GM21367 (cell line): ENCODE results near the gene TYMP.
"Not testable (repeated sequence)": the region's sequence is repeated elsewhere in the genome, so short reads cannot be mapped to it uniquely, and the experiment has no call there.

Experiments
- ATAC-seq: cut with Tn5 transposase; IDR thresholded peaks from one replicate; pipeline ENCODE4 v1.9.1; 2021; ENCODE audit not compliant: unreplicated experiment

The TYMP gene

GRCh38 chr22:50542416-50542927 is 12.7 kb upstream of the TYMP start:
- no peak for ATAC-seq

- not testable (repeated sequence) for ATAC-seq
These were observed 11.8 kb upstream of the TYMP start for GRCh38 chr22:50541667-50542026.

- no peak for ATAC-seq
These were observed 10.6 kb upstream of the TYMP start for GRCh38 chr22:50540381-50540780.

- ATAC-seq = no peak
These were observed 8.0 kb upstream of the TYMP start for GRCh38 chr22:50537765-50538164.

- ATAC-seq = no peak
These were observed 6.4 kb upstream of the TYMP start for GRCh38 chr22:50536226-50536625.

GRCh38 chr22:50535113-50535512 is 5.3 kb upstream of the TYMP start:
- no peak for ATAC-seq

- not testable (repeated sequence) for ATAC-seq
These were observed 4.3 kb upstream of the TYMP start for GRCh38 chr22:50533856-50534711.

- no peak for ATAC-seq
These were observed 3.3 kb upstream of the TYMP start for GRCh38 chr22:50532824-50533796.

GRCh38 chr22:50531962-50532674 is 2.3 kb upstream of the TYMP start:
- no peak for ATAC-seq

- no peak for ATAC-seq
These were observed 1.7 kb upstream of the TYMP start for GRCh38 chr22:50531546-50531961.

- no peak for ATAC-seq
These were observed 1.2 kb upstream of the TYMP start for GRCh38 chr22:50530877-50531545.

GRCh38 chr22:50530580-50530876 is 716 bp upstream of the TYMP start:
- ATAC-seq = no peak

- ATAC-seq = no peak
These were observed 356 bp downstream of the TYMP start for GRCh38 chr22:50529416-50529896.

- ATAC-seq = no peak
These were observed 963 bp downstream of the TYMP start for GRCh38 chr22:50528682-50529415.

- ATAC-seq = no peak
These were observed 1.7 kb downstream of the TYMP start for GRCh38 chr22:50527921-50528681.

GRCh38 chr22:50526834-50527801 is 2.7 kb downstream of the TYMP start:
- no peak for ATAC-seq

- peak; percentile 20 for ATAC-seq
These were observed 3.5 kb downstream of the TYMP start for GRCh38 chr22:50526108-50526833.

- ATAC-seq = peak; percentile 7
These were observed 4.0 kb downstream of the TYMP start for GRCh38 chr22:50525858-50526107.
